Measurements from ENCODE around the gene MIS12.

GRCh38 chr17:5508810-5509209 lies 22.4 kb downstream of the MIS12 start:
- TF ChIP-seq PATZ1 (CRISPR knock-in tag; IDR thresholded peaks at IDR 0.05; ENCODE audit: borderline replicate concordance) = no peak
- no peak for TF ChIP-seq ZC3H10 (CRISPR knock-in tag; IDR thresholded peaks at IDR 0.05)
- TF ChIP-seq TCF4 (CRISPR knock-in tag; IDR thresholded peaks at IDR 0.05; ENCODE audit: borderline replicate concordance) = no peak
- TF ChIP-seq CSDC2 (CRISPR knock-in tag; IDR thresholded peaks at IDR 0.05) = no peak
- TF ChIP-seq CSRNP3 (CRISPR knock-in tag; IDR thresholded peaks at IDR 0.05) = no peak
- TF ChIP-seq POU6F1 (CRISPR knock-in tag; IDR thresholded peaks at IDR 0.05; ENCODE audit: borderline replicate concordance, low read depth) = no peak
- TF ChIP-seq ZNF8 (CRISPR knock-in tag; IDR thresholded peaks at IDR 0.05) = no peak
- TF ChIP-seq ZNF565 (CRISPR knock-in tag; conservative IDR thresholded peaks at IDR 0.05; ENCODE audit: low read depth) = no peak
- no peak for TF ChIP-seq PPARA (CRISPR knock-in tag; IDR thresholded peaks at IDR 0.05; ENCODE audit: borderline replicate concordance)

All from SK-N-SH treated with all-trans-retinoic acid at 6 μM for 48 hours (cell line).